GM12892 (cell line): ENCODE measurements around the gene DYRK2.

ENCODE experiments used
- POLR2A ChIP-seq: IDR thresholded peaks from 2 replicates; pipeline ENCODE4 v1.6.1; 2011; ENCODE audit warnings: low read depth, low read length, control low read depth
- POLR2AphosphoS5 ChIP-seq: IDR thresholded peaks from 2 replicates; pipeline ENCODE4 v1.6.1; 2011; ENCODE audit warnings: low read depth, low read length, control low read depth

- TF ChIP-seq POLR2A (no peak), POLR2AphosphoS5 (no peak)
Observed at GRCh38 chr12:67638694-67639093, 9.9 kb upstream of the DYRK2 start.
